Upper lobe of right lung (tissue), 1 donor: ENCODE results near the gene ZFAND2B. TPM values are rescaled to one million over a fixed set of nuclear protein-coding genes. Genes with fewer than 3 reads are reported as not detected.

Source experiments
- ATAC-seq: fragments of 200-7000 bp; cut with Tn5 transposase; one replicate; pipeline ENCODE4 v1.9.1; 2020; ENCODE audit warnings: mild to moderate bottlenecking, moderate library complexity
- DNase-seq: peaks from one replicate; pipeline ENCODE4 v3.0.0-alpha.2; 2020
- H3K27ac ChIP-seq: fragments of 200-600 bp; one replicate; pipeline ENCODE4 v1.8.0; 2022
- H3K27me3 ChIP-seq: fragments of 200-600 bp; one replicate; pipeline ENCODE4 v1.8.0; 2022; ENCODE audit warnings: mild to moderate bottlenecking
- H3K36me3 ChIP-seq: fragments of 200-600 bp; one replicate; pipeline ENCODE4 v1.8.0; 2022
- H3K4me1 ChIP-seq: fragments of 200-600 bp; one replicate; pipeline ENCODE4 v1.8.0; 2022
- H3K4me3 ChIP-seq: fragments of 200-600 bp; one replicate; pipeline ENCODE4 v1.8.0; 2022; ENCODE audit warnings: mild to moderate bottlenecking
- H3K9me3 ChIP-seq: fragments of 200-600 bp; one replicate; pipeline ENCODE4 v1.8.0; 2022
- CTCF ChIP-seq: fragments of 200-600 bp; IDR thresholded peaks from one replicate; pipeline ENCODE4 v1.8.0; 2022; ENCODE audit warnings: antibody characterized with exemption
- intact Hi-C: fragments of 100-400 bp; cut with DNase I; formaldehyde crosslinking; loops from one replicate; pipeline ENCODE4 v1.11.0; 2022
- total RNA-seq: library from RNA; stranded (reverse); fragmentation: NEBNext Ultra II Directional; extraction: Animal tissue kit (Norgen Biotek cat#: 25700); gene quantifications from one replicate; pipeline ENCODE4 v1.2.1, GENCODE V29; 2021
- donor health status: DM: no; HTN: yes; CAD: no; lungs with severe emphysema.

The ZFAND2B gene
- total RNA-seq, 1 donor from 2014 or later: 41.2 TPM

- Histone ChIP-seq H3K9me3 (no peaks in the 10 kb centered on the region), H3K4me3 (no peak overlapping the region), H3K4me1 (peaks cover 15% of the 10 kb centered on the region), H3K36me3 (peaks cover 62% of the 10 kb centered on the region), H3K27ac (no peak overlapping the region), H3K27me3 (no peaks in the 10 kb centered on the region)
- intact Hi-C loops: no loop called here
- TF ChIP-seq CTCF: no peak
- DNase-seq (no peak), ATAC-seq (no peak)
Measured at GRCh38 chr2:219180961-219181360, 25.6 kb upstream of the ZFAND2B start.

GRCh38 chr2:219181531-219181930 lies 25.1 kb upstream of the ZFAND2B start:
- Histone ChIP-seq H3K4me1 (peaks cover 13% of the 10 kb centered on the region), H3K4me3 (no peak overlapping the region), H3K27ac (no peak overlapping the region), H3K9me3 (no peaks in the 10 kb centered on the region), H3K36me3 (peaks cover 62% of the 10 kb centered on the region), H3K27me3 (no peaks in the 10 kb centered on the region)
- TF ChIP-seq CTCF: no peak
- intact Hi-C loops: no loop called here
- DNase-seq: no peak
- ATAC-seq: no peak

- peak; percentile 7 for ATAC-seq
- DNase-seq: no peak
- no peak for TF ChIP-seq CTCF
Measured at GRCh38 chr2:219182331-219183150, 24.0 kb upstream of the ZFAND2B start.

GRCh38 chr2:219183151-219183772 lies 23.3 kb upstream of the ZFAND2B start:
- no peak for TF ChIP-seq CTCF
- no peaks in the 10 kb centered on the region for H3K27me3 ChIP-seq
- H3K4me3 ChIP-seq: no peak overlapping the region
- no peak overlapping the region for H3K27ac ChIP-seq
- DNase-seq (no peak), ATAC-seq (no peak)
- peaks cover 62% of the 10 kb centered on the region for H3K36me3 ChIP-seq
- no peaks in the 10 kb centered on the region for H3K9me3 ChIP-seq
- peaks cover 13% of the 10 kb centered on the region for H3K4me1 ChIP-seq
- intact Hi-C loops: no loop called here

More at GRCh38 chr2:219182331-219183150, 24.0 kb upstream of the ZFAND2B start:
- no peak overlapping the region for H3K27ac ChIP-seq
- intact Hi-C loops: no loop called here
- H3K36me3 ChIP-seq: peaks cover 62% of the 10 kb centered on the region
- peaks cover 13% of the 10 kb centered on the region for H3K4me1 ChIP-seq
- H3K4me3 ChIP-seq: no peak overlapping the region
- no peaks in the 10 kb centered on the region for H3K27me3 ChIP-seq
- H3K9me3 ChIP-seq: no peaks in the 10 kb centered on the region

GRCh38 chr2:219184121-219184520 lies 22.5 kb upstream of the ZFAND2B start:
- DNase-seq: no peak
- Histone ChIP-seq H3K27me3 (no peaks in the 10 kb centered on the region), H3K9me3 (no peaks in the 10 kb centered on the region), H3K4me3 (no peak overlapping the region), H3K36me3 (peaks cover 62% of the 10 kb centered on the region), H3K4me1 (peaks cover 8% of the 10 kb centered on the region), H3K27ac (no peak overlapping the region)
- TF ChIP-seq CTCF: no peak
- intact Hi-C loops: no loop called here
- no peak for ATAC-seq
